Stimulated activated CD4-positive, alpha-beta T cell treated with anti-CD3 and anti-CD28 coated beads, Interleukin-12 subunit alpha, Interleukin-12 subunit beta, amount 100 ng/mL, for 4 hours (primary cell): ENCODE measurements around the gene EPHB3.

Experiments used
- DNase-seq: peaks from one replicate; pipeline ENCODE4 v3.0.0-alpha.2; 2020

EPHB3 gene

GRCh38 chr3:184561061-184561912, at the start of gene EPHB3:
TSS of gene EPHB3 (plus strand) at chr3:184561785. CDS start at chr3:184562236, 451 bp downstream.
- peak; percentile 88 for DNase-seq

- no peak for DNase-seq
These were observed 49.0 kb upstream of the EPHB3 start for GRCh38 chr3:184512621-184513020.

GRCh38 chr3:184513276-184514170, 48.1 kb upstream of the EPHB3 start:
- peak; percentile 80 for DNase-seq

GRCh38 chr3:184514171-184514490, 47.5 kb upstream of the EPHB3 start:
- no peak for DNase-seq

GRCh38 chr3:184523825-184524615, 37.6 kb upstream of the EPHB3 start:
- no peak for DNase-seq

- peak; percentile 25 for DNase-seq
These were observed 36.6 kb upstream of the EPHB3 start for GRCh38 chr3:184524981-184525336.

GRCh38 chr3:184525337-184526087, 36.1 kb upstream of the EPHB3 start:
- DNase-seq, result no peak

- DNase-seq, result no peak
These were observed 35.5 kb upstream of the EPHB3 start for GRCh38 chr3:184526088-184526433.

GRCh38 chr3:184531626-184532280, 29.8 kb upstream of the EPHB3 start:
- DNase-seq, result no peak

- no peak for DNase-seq
These were observed 28.4 kb upstream of the EPHB3 start for GRCh38 chr3:184532940-184533732.

- no peak for DNase-seq
These were observed 23.5 kb upstream of the EPHB3 start for GRCh38 chr3:184537885-184538665.

GRCh38 chr3:184538666-184539431, 22.7 kb upstream of the EPHB3 start:
- DNase-seq, result no peak

- DNase-seq, result no peak
These were observed 21.7 kb upstream of the EPHB3 start for GRCh38 chr3:184539801-184540435.

- DNase-seq, result peak; percentile 73
These were observed 20.6 kb upstream of the EPHB3 start for GRCh38 chr3:184540777-184541681.

GRCh38 chr3:184541886-184542562, 19.6 kb upstream of the EPHB3 start:
- DNase-seq, result no peak

GRCh38 chr3:184542577-184542976, 19.0 kb upstream of the EPHB3 start:
- DNase-seq, result no peak

- no peak for DNase-seq
These were observed 18.3 kb upstream of the EPHB3 start for GRCh38 chr3:184543256-184543655.
